Astrocyte of the cerebellum (primary cell): ENCODE data around the gene AAK1.

Experiments
- DNase-seq: peaks from one replicate; pipeline ENCODE4 v3.0.0-alpha.2; 2011; ENCODE audit warnings: low read depth
- H3K4me3 ChIP-seq: 2 replicates; pipeline ENCODE4 v1.5.1; 2011; ENCODE audit warnings: mild to moderate bottlenecking, low read depth, low read length, moderate library complexity
- CTCF ChIP-seq: IDR thresholded peaks from 2 replicates; pipeline ENCODE4 v1.5.1; 2012; ENCODE audit warnings: low read length, low read depth, moderate library complexity, mild to moderate bottlenecking; ENCODE audit errors: missing control alignments
- in situ Hi-C: cut with HindIII; loops from 2 replicates; pipeline ENCODE4 v1.10.0; 2017; ENCODE audit warnings: low sequenced_read_pairs

The AAK1 gene

GRCh38 chr2:69621440-69621839, 22.1 kb downstream of the AAK1 start:
- no peak overlapping the region for H3K4me3 ChIP-seq
- DNase-seq = no peak
- TF ChIP-seq CTCF = no peak
- in situ Hi-C loops = no loop called here

GRCh38 chr2:69620870-69621269, 22.7 kb downstream of the AAK1 start:
- no peak overlapping the region for H3K4me3 ChIP-seq
- in situ Hi-C loops = no loop called here
- DNase-seq = no peak
- TF ChIP-seq CTCF = no peak

- in situ Hi-C loops = no loop called here
- no peak for DNase-seq
- TF ChIP-seq CTCF = no peak
- no peak overlapping the region for H3K4me3 ChIP-seq
These were observed 23.8 kb downstream of the AAK1 start for GRCh38 chr2:69619725-69620124.

GRCh38 chr2:69618362-69618761, 25.2 kb downstream of the AAK1 start:
- no peak for DNase-seq
- TF ChIP-seq CTCF = no peak
- in situ Hi-C loops = no loop called here
- H3K4me3 ChIP-seq = no peak overlapping the region

- in situ Hi-C loops = no loop called here
- H3K4me3 ChIP-seq = no peak overlapping the region
- no peak for DNase-seq
- TF ChIP-seq CTCF = no peak
These were observed 25.8 kb downstream of the AAK1 start for GRCh38 chr2:69617744-69618143.

- TF ChIP-seq CTCF = no peak
- no peak overlapping the region for H3K4me3 ChIP-seq
- no peak for DNase-seq
- in situ Hi-C loops = no loop called here
These were observed 26.8 kb downstream of the AAK1 start for GRCh38 chr2:69616755-69617154.

- no peak overlapping the region for H3K4me3 ChIP-seq
- no peak for TF ChIP-seq CTCF
- in situ Hi-C loops = no loop called here
- no peak for DNase-seq
These were observed 27.6 kb downstream of the AAK1 start for GRCh38 chr2:69615969-69616368.
